ENCODE measurements around the gene NAB1. TPM values are rescaled to one million over a fixed set of nuclear protein-coding genes. Genes with fewer than 3 reads are reported as not detected.

NAB1 gene
- total and polyA plus RNA-seq, 2 donors (not counting 3 experiments of a cell fraction or from before 2014, with no cell fraction given): 7.5 to 36.1 TPM

GRCh38 chr2:190615555-190616200 lies 33.2 kb upstream of the NAB1 start:
- dilution Hi-C loops (cut with MboI; ENCODE audit: extremely low pct_ligation_motif_present, low sequenced_read_pairs): no loop called here

More at GRCh38 chr2:190615555-190616200, 33.2 kb upstream of the NAB1 start:
- Histone ChIP-seq H4K20me1 (replicated peaks; ENCODE audit: control insufficient read depth, extremely low read depth, insufficient read depth, low read length) (no peaks in the 10 kb centered on the region), H3K27ac (ENCODE audit: insufficient read depth, low read depth, low read length) (no peak overlapping the region), H3K4me2 (ENCODE audit: insufficient read depth, low read length) (no peak overlapping the region), H3K9ac (replicated peaks; ENCODE audit: extremely low read depth, insufficient read depth, low read length) (no peak overlapping the region), H3K36me3 (ENCODE audit: control insufficient read depth in 2 of 2, extremely low read depth in 1 of 2, insufficient read depth in 2 of 2, low read length in 2 of 2) (no peaks in the 10 kb centered on the region), H3K79me2 (ENCODE audit: control insufficient read depth, insufficient read depth, low read length) (no peaks in the 10 kb centered on the region), H3K27me3 (ENCODE audit: control insufficient read depth in 2 of 2, insufficient read depth in 2 of 2, low read length in 2 of 2) (no peaks in the 10 kb centered on the region), H2AFZ (ENCODE audit: low read depth, low read length) (no peak overlapping the region), H3K4me3 (replicated peaks in 1 of 3; ENCODE audit: insufficient read depth in 1 of 3, low read depth in 1 of 3, low read length in 3 of 3) (no peak overlapping the region), H3K9me1 (replicated peaks; ENCODE audit: control insufficient read depth, extremely low read depth, insufficient read depth, low read length) (no peaks in the 10 kb centered on the region), H3K4me1 (ENCODE audit: control insufficient read depth, extremely low read depth, insufficient read depth, low read length) (no peaks in the 10 kb centered on the region), H3K9me3 (replicated peaks; ENCODE audit: control insufficient read depth, insufficient read depth, low read length) (no peaks in the 10 kb centered on the region)
- ChIA-PET POLR2A (no interaction called here), CTCF (no interaction called here)
- no peak for TF ChIP-seq MAX (IDR thresholded peaks at IDR 0.05; ENCODE audit: insufficient read depth, insufficient read length)
- no peak for TF ChIP-seq FOS (IDR thresholded peaks at IDR 0.05; ENCODE audit: borderline replicate concordance, insufficient read depth, low read length)
- TF ChIP-seq JUN (IDR thresholded peaks at IDR 0.05; ENCODE audit: borderline replicate concordance, insufficient read depth, insufficient read length, low read depth): no peak
- no peak for TF ChIP-seq EZH2 (IDR thresholded peaks at IDR 0.05; ENCODE audit: borderline replicate concordance, low read depth, low read length, severe bottlenecking)
- no peak for TF ChIP-seq GATA2 (IDR thresholded peaks at IDR 0.05; ENCODE audit: insufficient read depth, insufficient read length, low read depth, low read length)
- TF ChIP-seq MYC (IDR thresholded peaks at IDR 0.05; ENCODE audit: low read depth, low read length): no peak
- TF ChIP-seq, protein P1, sequence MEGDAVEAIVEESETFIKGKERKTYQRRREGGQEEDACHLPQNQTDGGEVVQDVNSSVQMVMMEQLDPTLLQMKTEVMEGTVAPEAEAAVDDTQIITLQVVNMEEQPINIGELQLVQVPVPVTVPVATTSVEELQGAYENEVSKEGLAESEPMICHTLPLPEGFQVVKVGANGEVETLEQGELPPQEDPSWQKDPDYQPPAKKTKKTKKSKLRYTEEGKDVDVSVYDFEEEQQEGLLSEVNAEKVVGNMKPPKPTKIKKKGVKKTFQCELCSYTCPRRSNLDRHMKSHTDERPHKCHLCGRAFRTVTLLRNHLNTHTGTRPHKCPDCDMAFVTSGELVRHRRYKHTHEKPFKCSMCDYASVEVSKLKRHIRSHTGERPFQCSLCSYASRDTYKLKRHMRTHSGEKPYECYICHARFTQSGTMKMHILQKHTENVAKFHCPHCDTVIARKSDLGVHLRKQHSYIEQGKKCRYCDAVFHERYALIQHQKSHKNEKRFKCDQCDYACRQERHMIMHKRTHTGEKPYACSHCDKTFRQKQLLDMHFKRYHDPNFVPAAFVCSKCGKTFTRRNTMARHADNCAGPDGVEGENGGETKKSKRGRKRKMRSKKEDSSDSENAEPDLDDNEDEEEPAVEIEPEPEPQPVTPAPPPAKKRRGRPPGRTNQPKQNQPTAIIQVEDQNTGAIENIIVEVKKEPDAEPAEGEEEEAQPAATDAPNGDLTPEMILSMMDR (IDR thresholded peaks at IDR 0.05; ENCODE audit: extremely low read depth in 1 of 2, insufficient read depth in 1 of 2, low read depth in 1 of 2, low read length in 2 of 2): no peak
- no peak for TF ChIP-seq POLR2A (IDR thresholded peaks at IDR 0.05; ENCODE audit: low read depth, low read length)
- TF ChIP-seq POLR2AphosphoS5 (IDR thresholded peaks at IDR 0.05; ENCODE audit: insufficient read depth, low read depth, low read length): no peak
- BruUV-seq (replicated peaks): no TSS peak
- intact Hi-C loops (cut with micrococcal nuclease): no loop called here
- DNase-seq (ENCODE audit: low read depth, low spot score) (no peak), FAIRE-seq (no peak)

Measured in endothelial cell of umbilical vein (primary cell).